SU-DHL-6 (cell line): ENCODE results near the gene MUC13.

Source experiments
- H2AFZ ChIP-seq: fragments of 200-600 bp; sonication (generic); 2 replicates; pipeline ENCODE4 v1.6.1; 2014; ENCODE audit warnings: low read depth, mild to moderate bottlenecking, moderate library complexity, mixed read lengths, antibody characterized with exemption, low read length; ENCODE audit not compliant: severe bottlenecking
- H3F3A ChIP-seq: fragments of 200-600 bp; shearing (Covaris generic); 2 replicates; pipeline ENCODE4 v1.6.0; 2016; ENCODE audit warnings: antibody characterized with exemption, mild to moderate bottlenecking; ENCODE audit not compliant: insufficient read depth
- H3K27ac ChIP-seq: fragments of 200-600 bp; sonication (generic); 2 replicates; pipeline ENCODE4 v1.5.1; 2016; ENCODE audit warnings: low read depth, mild to moderate bottlenecking, low read length, moderate library complexity, mixed read lengths
- H3K27me3 ChIP-seq: fragments of 200-600 bp; sonication (generic), shearing (Covaris generic); 2 replicates; pipeline ENCODE4 v1.6.0; 2014; ENCODE audit warnings: mild to moderate bottlenecking, low read length
- H3K36me3 ChIP-seq: fragments of 200-600 bp; sonication (generic); 2 replicates; pipeline ENCODE4 v1.6.1; 2014; ENCODE audit warnings: mild to moderate bottlenecking, low read length, mixed read lengths
- H3K4me2 ChIP-seq: fragments of 300-600, 200-600 bp; shearing (Covaris generic), sonication (generic); 2 replicates; pipeline ENCODE4 v1.6.0; 2014; ENCODE audit warnings: low read length, low read depth, mild to moderate bottlenecking; ENCODE audit not compliant: poor library complexity, severe bottlenecking
- H3K4me3 ChIP-seq: fragments of 200-600 bp; sonication (generic); 2 replicates; pipeline ENCODE4 v1.5.1; 2014; ENCODE audit warnings: antibody characterized with exemption, low read length, mild to moderate bottlenecking, mixed read lengths; ENCODE audit not compliant: insufficient read depth, poor library complexity, severe bottlenecking
- H3K79me2 ChIP-seq: fragments of 200-600 bp; sonication (generic); 2 replicates; pipeline ENCODE4 v1.6.1; 2014; ENCODE audit warnings: mild to moderate bottlenecking, low read length, moderate library complexity; ENCODE audit not compliant: insufficient read depth
- H3K9ac ChIP-seq: fragments of 200-600 bp; sonication (generic); 2 replicates; pipeline ENCODE4 v1.7.0; 2014; ENCODE audit warnings: mild to moderate bottlenecking, low read length
- H3K9me2 ChIP-seq: fragments of 200-600 bp; sonication (generic); replicated peaks from 2 replicates; pipeline ENCODE4 v1.6.1; 2014; ENCODE audit warnings: low read length; ENCODE audit not compliant: insufficient read depth
- H3K9me3 ChIP-seq: fragments of 200-600 bp; sonication (generic); 2 replicates; pipeline ENCODE4 v1.6.1; 2014; ENCODE audit warnings: low read length, mixed read lengths; ENCODE audit not compliant: insufficient read depth
- H4K20me1 ChIP-seq: fragments of 200-600 bp; sonication (generic); 2 replicates; pipeline ENCODE4 v1.6.1; 2014; ENCODE audit warnings: low read depth, mild to moderate bottlenecking, antibody characterized with exemption, low read length, moderate library complexity, mixed read lengths
- CTCF ChIP-seq: fragments of 200-600 bp; sonication (generic); IDR thresholded peaks from one replicate; pipeline ENCODE4 v1.5.1; 2017; ENCODE audit warnings: antibody characterized with exemption, mild to moderate bottlenecking, low read length, moderate library complexity; ENCODE audit not compliant: insufficient read depth, poor library complexity, severe bottlenecking
- EZH2phosphoT487 ChIP-seq: fragments of 200-600 bp; sonication (generic), shearing (Covaris generic); conservative IDR thresholded peaks from 2 replicates; pipeline ENCODE4 v1.6.1; 2018; ENCODE audit warnings: mild to moderate bottlenecking, antibody characterized with exemption, low read length, moderate library complexity, mixed read lengths

Gene MUC13

GRCh38 chr3:124941771-124942170 is 7.2 kb upstream of the MUC13 start:
- no peak overlapping the region for H3K27ac ChIP-seq
- H2AFZ ChIP-seq = no peak overlapping the region
- H3K4me2 ChIP-seq = no peak overlapping the region
- H3F3A ChIP-seq = no peaks in the 10 kb centered on the region
- TF ChIP-seq CTCF = no peak
- TF ChIP-seq EZH2phosphoT487 = no peak
- H3K27me3 ChIP-seq = no peaks in the 10 kb centered on the region; the same call in 1 of the 2 replicates
- no peaks in the 10 kb centered on the region for H3K9me3 ChIP-seq
- H3K9ac ChIP-seq = no peak overlapping the region
- H3K36me3 ChIP-seq = no peaks in the 10 kb centered on the region
- no peaks in the 10 kb centered on the region for H4K20me1 ChIP-seq
- H3K79me2 ChIP-seq = no peaks in the 10 kb centered on the region
- no peak overlapping the region for H3K4me3 ChIP-seq
- H3K9me2 ChIP-seq = no peaks in the 10 kb centered on the region

- Histone ChIP-seq H3K79me2 (no peaks in the 10 kb centered on the region), H3K27ac (no peak overlapping the region)
These were observed 5.1 kb upstream of the MUC13 start for GRCh38 chr3:124939661-124940060.

GRCh38 chr3:124938896-124939295 is 4.3 kb upstream of the MUC13 start:
- no peak overlapping the region for H2AFZ ChIP-seq
- H3K9me2 ChIP-seq = no peaks in the 10 kb centered on the region
- H3K27ac ChIP-seq = no peak overlapping the region
- no peaks in the 10 kb centered on the region for H3F3A ChIP-seq
- no peaks in the 10 kb centered on the region for H3K36me3 ChIP-seq
- H3K79me2 ChIP-seq = no peaks in the 10 kb centered on the region
- no peak overlapping the region for H3K4me2 ChIP-seq
- TF ChIP-seq CTCF (no peak), EZH2phosphoT487 (no peak)
- H3K27me3 ChIP-seq = no peaks in the 10 kb centered on the region
- no peaks in the 10 kb centered on the region for H4K20me1 ChIP-seq
- H3K4me3 ChIP-seq = no peak overlapping the region
- no peaks in the 10 kb centered on the region for H3K9me3 ChIP-seq
- H3K9ac ChIP-seq = no peak overlapping the region

More at GRCh38 chr3:124939661-124940060, 5.1 kb upstream of the MUC13 start:
- Histone ChIP-seq H3K9me3 (no peaks in the 10 kb centered on the region), H3K4me2 (no peak overlapping the region), H3K9me2 (no peaks in the 10 kb centered on the region), H2AFZ (no peak overlapping the region), H3F3A (no peaks in the 10 kb centered on the region), H4K20me1 (no peaks in the 10 kb centered on the region), H3K4me3 (no peak overlapping the region), H3K36me3 (no peaks in the 10 kb centered on the region), H3K9ac (no peak overlapping the region), H3K27me3 (no peaks in the 10 kb centered on the region)
- no peak for TF ChIP-seq CTCF
- no peak for TF ChIP-seq EZH2phosphoT487
